Renal pelvis (tissue), 4 donors: ENCODE results near the gene TAGLN. TPM values are rescaled to one million over a fixed set of nuclear protein-coding genes. Genes with fewer than 3 reads are reported as not detected.

ENCODE experiments used
- DNase-seq: peaks from one replicate; pipeline ENCODE4 v3.0.0-alpha.2; 2013
- polyA plus RNA-seq, 3 donors: library from polyadenylated mRNA; unstranded; fragments of 120-200 nt; gene quantifications; one replicate each; pipeline ENCODE4 v1.2.1, GENCODE V29; 2013; ENCODE audit not compliant: insufficient read length in 3 of 3

TAGLN gene
- polyA plus RNA-seq, 3 donors, result 96.5 to 152 (median 146) TPM

GRCh38 chr11:117226388-117227385 is 27.5 kb downstream of the TAGLN start:
- peak; percentile 86 for DNase-seq

DNA sequence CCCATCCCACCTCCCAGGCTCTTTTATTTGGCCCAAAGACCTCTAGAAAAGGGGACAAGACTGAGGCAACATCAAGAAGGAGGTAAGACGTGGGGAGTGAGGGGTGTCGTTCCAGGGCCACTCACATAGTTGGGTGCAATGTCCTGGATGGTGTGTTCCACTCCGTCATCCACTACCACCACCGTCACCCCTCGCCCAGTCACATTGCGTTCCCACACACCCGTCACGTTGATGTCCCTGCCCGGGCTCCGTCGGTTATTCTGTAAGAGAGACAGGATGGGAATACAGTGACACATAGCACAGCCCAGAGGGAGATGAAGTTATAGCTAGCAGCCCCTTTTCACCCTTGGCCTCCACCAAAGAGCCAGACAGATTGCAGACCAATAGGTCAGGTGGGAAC is 28.9 kb downstream of the TAGLN start:
- DNase-seq, result no peak

GRCh38 chr11:117229411-117229810 is 30.2 kb downstream of the TAGLN start:
- no peak for DNase-seq

DNA sequence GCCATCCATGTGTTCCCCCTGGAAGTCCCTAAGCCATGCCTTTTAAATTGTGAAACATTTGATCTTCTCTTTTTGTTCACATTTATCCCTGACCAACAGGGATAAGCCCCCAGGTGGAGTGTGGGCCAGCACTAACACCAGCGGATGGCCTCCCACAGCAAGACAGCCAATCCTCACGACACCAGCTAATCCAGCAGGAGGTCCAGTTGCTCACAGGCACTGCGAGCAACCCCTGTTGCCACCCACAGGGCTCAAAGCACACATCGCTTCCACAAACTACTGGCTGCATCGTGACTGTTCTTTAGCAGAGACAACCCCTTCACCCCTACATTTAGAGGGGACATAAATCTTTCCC is 30.7 kb downstream of the TAGLN start:
- DNase-seq, result no peak

DNA sequence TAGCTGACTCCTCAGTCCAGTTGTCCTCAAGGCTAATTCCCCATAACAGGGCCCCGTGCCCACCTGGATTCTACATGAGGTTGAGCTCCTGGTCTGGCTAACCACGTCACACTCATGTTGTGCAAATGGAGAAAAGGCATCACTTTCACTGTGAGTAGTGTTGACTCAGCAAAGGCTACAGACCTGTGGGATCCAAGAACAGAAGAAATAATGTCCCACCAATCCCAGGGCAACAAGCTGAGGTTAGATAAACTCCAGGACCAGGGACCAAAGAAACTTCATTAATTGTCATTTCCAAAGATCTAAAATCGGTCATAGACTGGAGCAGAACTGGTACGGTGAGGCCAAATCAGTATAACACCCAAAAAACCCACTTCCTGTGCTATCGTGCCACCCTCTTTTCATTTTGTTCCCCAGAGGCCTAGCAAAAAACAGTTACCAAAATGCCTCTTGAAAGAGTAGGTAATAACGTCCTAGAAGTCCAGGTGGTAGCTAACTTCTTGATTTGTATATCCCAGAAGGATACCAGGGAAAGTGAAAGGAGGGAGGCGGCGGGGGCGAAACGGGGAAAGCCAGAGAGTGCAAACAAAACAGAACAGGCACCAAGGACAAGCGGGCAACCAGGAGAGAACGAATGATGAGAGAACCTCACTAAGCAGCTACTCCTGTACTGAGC is 31.3 kb downstream of the TAGLN start:
- no peak for DNase-seq

GRCh38 chr11:117230999-117231841 is 32.0 kb downstream of the TAGLN start:
- DNase-seq, result no peak

DNA sequence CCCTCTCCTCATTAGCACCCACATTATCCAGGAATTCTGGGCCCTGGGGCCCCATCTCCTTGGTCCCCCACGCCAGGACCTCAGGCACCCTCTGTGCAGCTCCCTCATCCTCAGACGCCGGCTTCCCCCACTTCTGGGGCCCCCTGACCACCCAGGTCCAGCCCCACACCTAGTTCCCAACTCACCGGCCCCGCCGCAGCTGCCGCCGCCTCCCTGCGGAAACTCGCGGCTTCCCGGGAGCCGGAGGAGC is 32.6 kb downstream of the TAGLN start, which contains the start of gene PCSK7:
Gene PCSK7, minus strand, starts transcription at position 232 of the 250 bp plus-strand sequence. CDS start 2,229 bp downstream, outside the sequence.
- no peak for DNase-seq

- DNase-seq, result peak; percentile 84
Observed at GRCh38 chr11:117232092-117232878, 33.1 kb downstream of the TAGLN start, which contains the start of gene RNF214. RNF214 (plus strand) TSS chr11:117232671; CDS start chr11:117234273, 1,602 bp downstream.

DNA sequence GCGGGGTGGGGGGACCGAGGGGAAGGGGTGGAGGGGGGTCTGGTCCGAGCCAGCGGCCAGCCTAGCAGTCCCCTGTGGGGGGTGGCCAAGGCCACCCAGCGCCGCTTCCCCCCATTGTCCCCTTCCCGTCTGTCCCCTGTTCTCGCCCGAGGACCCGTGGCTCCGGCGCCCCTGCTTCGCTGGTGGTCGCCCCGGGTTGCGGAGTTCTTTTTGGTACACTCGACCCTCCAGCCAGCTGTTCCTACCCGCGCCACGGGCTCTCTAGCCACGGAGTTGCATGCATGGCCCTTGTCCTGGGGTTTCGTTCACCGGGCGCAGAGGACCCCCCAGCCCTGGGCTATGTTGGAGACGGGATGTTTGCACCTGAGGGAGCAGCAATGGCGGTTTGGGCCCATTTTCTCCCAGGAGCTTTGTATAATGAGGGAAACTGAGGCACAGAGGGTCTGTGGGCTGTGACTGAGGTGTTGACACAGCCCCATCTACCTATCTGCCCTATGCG is 33.8 kb downstream of the TAGLN start:
- no peak for DNase-seq

DNA sequence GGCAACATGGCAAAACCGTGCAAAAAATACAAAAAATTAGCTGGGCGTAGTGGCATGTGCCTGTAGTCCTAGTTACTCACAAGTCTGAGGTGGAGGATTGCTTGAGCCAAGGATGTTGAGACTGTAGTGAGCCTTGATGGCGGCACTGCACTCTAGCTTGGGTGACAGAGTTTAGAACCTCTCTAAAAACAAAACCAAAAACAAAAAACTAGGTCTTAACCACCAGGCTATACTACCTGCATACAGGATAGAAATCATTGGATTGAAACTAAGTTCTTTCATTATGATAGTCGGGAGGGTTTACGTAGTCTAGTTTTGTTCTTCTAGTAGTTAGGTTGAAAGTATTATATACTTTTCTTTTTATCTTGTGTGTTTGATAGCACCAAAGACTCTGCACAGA is 39.1 kb downstream of the TAGLN start:
- DNase-seq, result no peak

- no peak for DNase-seq
Observed at GRCh38 chr11:117239295-117239694, 40.1 kb downstream of the TAGLN start.

DNA sequence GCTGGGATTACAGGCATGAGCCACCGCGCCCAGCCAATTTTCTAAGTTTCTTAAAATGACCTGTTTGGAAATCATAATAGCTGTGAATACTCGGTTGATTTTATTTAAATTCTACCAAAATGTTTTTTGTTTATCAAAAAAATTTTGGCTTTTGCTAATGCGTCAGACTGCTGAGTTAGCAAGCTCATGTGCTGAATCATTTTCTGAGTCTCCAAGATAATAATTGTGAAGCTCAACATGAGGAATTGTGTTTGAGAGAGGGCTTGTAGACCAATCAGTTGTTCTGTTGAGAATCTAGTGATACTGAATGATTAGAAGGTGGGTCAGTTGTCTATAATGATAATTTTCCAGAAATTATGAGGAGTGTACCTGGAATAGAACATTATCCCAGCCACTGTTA is 49.2 kb downstream of the TAGLN start:
- no peak for DNase-seq

- no peak for DNase-seq
Observed at GRCh38 chr11:117249571-117249970, 50.4 kb downstream of the TAGLN start.

- no peak for DNase-seq
Observed at GRCh38 chr11:117251506-117251905, 52.3 kb downstream of the TAGLN start.

- no peak for DNase-seq
Observed at GRCh38 chr11:117255966-117256365, 56.8 kb downstream of the TAGLN start.

DNA sequence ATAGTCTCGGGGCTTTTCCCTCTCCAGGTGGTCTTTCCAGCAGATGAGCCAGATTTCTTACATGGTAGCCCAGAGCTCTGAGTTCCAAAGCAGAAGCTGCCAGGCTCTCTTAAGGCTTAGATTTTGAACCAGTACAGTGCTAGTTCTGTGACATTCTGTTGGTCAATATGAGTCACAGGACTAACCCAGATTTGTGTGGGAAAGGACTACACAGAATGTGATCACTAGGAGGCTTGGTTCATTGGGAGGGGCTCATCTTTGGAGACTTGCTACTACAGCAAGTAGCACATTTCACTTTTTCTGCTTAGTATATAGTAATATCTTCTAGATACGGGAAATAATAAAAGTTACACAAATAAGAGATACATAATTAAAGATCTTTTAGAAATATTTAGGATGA is 57.4 kb downstream of the TAGLN start:
- no peak for DNase-seq

Other genes with a start within 250 kb of the TAGLN start
- gene SIK3, start 100.9 kb upstream of the TAGLN start, polyA plus RNA-seq, result 10 to 100 TPM; 34.9 to 46.3 (median 45.6) TPM
- 10 to 100 TPM; 64.9 to 81.7 (median 74.5) TPM for gene PAFAH1B2, start 55.1 kb upstream of the TAGLN start, polyA plus RNA-seq
- 10 to 100 TPM; 39.8 to 58.6 (median 50.9) TPM for gene SIDT2, start 20.6 kb upstream of the TAGLN start, polyA plus RNA-seq
- 10 to 100 TPM; 20.7 to 33.6 (median 31.8) TPM for gene PCSK7, start 32.7 kb downstream of the TAGLN start, polyA plus RNA-seq
- 10 to 100 TPM; 30.7 to 36.4 (median 34.9) TPM for gene RNF214, start 33.3 kb downstream of the TAGLN start, polyA plus RNA-seq
- 10 to 100 TPM; 17.6 to 29.3 (median 22.8) TPM for gene BACE1-AS, start 92.0 kb downstream of the TAGLN start, polyA plus RNA-seq
- gene BACE1, start 116.9 kb downstream of the TAGLN start, polyA plus RNA-seq, result 10 to 100 TPM; 55.9 to 63.6 (median 60.8) TPM
- gene CEP164, start 128.5 kb downstream of the TAGLN start, polyA plus RNA-seq, result 10 to 100 TPM; 27.3 to 39.7 (median 38.0) TPM